ENCODE results near the gene HPS4.

- no peak for TF ChIP-seq CTCF (IDR thresholded peaks at IDR 0.05; ENCODE audit: insufficient read depth, low read depth, low read length)
- TF ChIP-seq EZH2 (IDR thresholded peaks at IDR 0.05; ENCODE audit: insufficient read depth, low read length) = no peak
Measured at GRCh38 chr22:26466196-26466595, 17.4 kb downstream of the HPS4 start.
